BE2C (cell line): ENCODE data around the gene PRKD1.

Experiments
- DNase-seq: peaks from one replicate; pipeline ENCODE4 v3.0.0-alpha.2; 2020
- H3K27me3 ChIP-seq: fragments of 250-450 bp; sonication (Bioruptor Pico); 2 replicates; pipeline ENCODE4 v1.5.1; 2020; ENCODE audit warnings: mild to moderate bottlenecking
- H3K36me3 ChIP-seq: fragments of 250-450 bp; sonication (Bioruptor Pico); 2 replicates; pipeline ENCODE4 v1.5.1; 2020; ENCODE audit warnings: mild to moderate bottlenecking
- H3K4me1 ChIP-seq: fragments of 250-450 bp; sonication (Bioruptor Pico); 2 replicates; pipeline ENCODE4 v1.5.1; 2020
- H3K4me3 ChIP-seq: 2 replicates; pipeline ENCODE4 v1.5.1; 2011; ENCODE audit warnings: low read depth, low read length
- H3K9me3 ChIP-seq: fragments of 250-450 bp; sonication (Bioruptor Pico); 2 replicates; pipeline ENCODE4 v1.5.1; 2020
- CTCF ChIP-seq: IDR thresholded peaks from 2 replicates; pipeline ENCODE4 v1.5.1; 2012; ENCODE audit warnings: mild to moderate bottlenecking, low read depth, low read length

Gene PRKD1

GRCh38 chr14:29652571-29652970 lies 275.1 kb downstream of the PRKD1 start:
- Histone ChIP-seq H3K27me3 (no peaks in the 10 kb centered on the region), H3K36me3 (no peaks in the 10 kb centered on the region), H3K4me1 (no peaks in the 10 kb centered on the region), H3K4me3 (no peak overlapping the region), H3K9me3 (no peaks in the 10 kb centered on the region)
- no peak for DNase-seq
- TF ChIP-seq CTCF = no peak

GRCh38 chr14:29650554-29651269 lies 276.9 kb downstream of the PRKD1 start:
- Histone ChIP-seq H3K4me3 (no peak overlapping the region), H3K36me3 (no peaks in the 10 kb centered on the region), H3K4me1 (no peaks in the 10 kb centered on the region), H3K27me3 (no peaks in the 10 kb centered on the region), H3K9me3 (no peaks in the 10 kb centered on the region)
- no peak for DNase-seq
- no peak for TF ChIP-seq CTCF

- no peak overlapping the region for H3K4me3 ChIP-seq
- no peak for TF ChIP-seq CTCF
Observed at GRCh38 chr14:29649170-29649569, 278.5 kb downstream of the PRKD1 start.

GRCh38 chr14:29648045-29648444 lies 279.6 kb downstream of the PRKD1 start:
- no peak overlapping the region for H3K4me3 ChIP-seq
- H3K9me3 ChIP-seq = no peaks in the 10 kb centered on the region
- no peaks in the 10 kb centered on the region for H3K4me1 ChIP-seq
- DNase-seq = no peak
- no peak for TF ChIP-seq CTCF
- H3K27me3 ChIP-seq = no peaks in the 10 kb centered on the region
- no peaks in the 10 kb centered on the region for H3K36me3 ChIP-seq

More at GRCh38 chr14:29649170-29649569, 278.5 kb downstream of the PRKD1 start:
- H3K27me3 ChIP-seq = no peaks in the 10 kb centered on the region
- no peak for DNase-seq
- H3K4me1 ChIP-seq = no peaks in the 10 kb centered on the region
- H3K36me3 ChIP-seq = no peaks in the 10 kb centered on the region
- H3K9me3 ChIP-seq = no peaks in the 10 kb centered on the region

GRCh38 chr14:29645117-29645516 lies 282.5 kb downstream of the PRKD1 start:
- Histone ChIP-seq H3K9me3 (no peaks in the 10 kb centered on the region), H3K36me3 (no peaks in the 10 kb centered on the region), H3K27me3 (no peaks in the 10 kb centered on the region), H3K4me3 (no peak overlapping the region), H3K4me1 (no peaks in the 10 kb centered on the region)
- no peak for TF ChIP-seq CTCF
- DNase-seq = no peak

GRCh38 chr14:29643433-29644211 lies 284.0 kb downstream of the PRKD1 start:
- Histone ChIP-seq H3K36me3 (no peaks in the 10 kb centered on the region), H3K27me3 (no peaks in the 10 kb centered on the region), H3K4me1 (no peaks in the 10 kb centered on the region), H3K4me3 (no peak overlapping the region), H3K9me3 (no peaks in the 10 kb centered on the region)
- DNase-seq = no peak
- no peak for TF ChIP-seq CTCF
